Measurements from ENCODE around the gene NKAIN2. TPM values are rescaled to one million over a fixed set of nuclear protein-coding genes. Genes with fewer than 3 reads are reported as not detected.

NKAIN2 gene
- polyA plus RNA-seq, 1 of the 3 experiments (the other 2 are of a cell fraction): not detected

GRCh38 chr6:124052120-124052519 lies 248.5 kb downstream of the NKAIN2 start:
- Histone ChIP-seq H3K27ac (ENCODE audit: low read depth in 2 of 2, low read length in 1 of 2) (no peak overlapping the region), H3K36me3 (replicated peaks in 1 of 2; ENCODE audit: control insufficient read depth in 1 of 2, insufficient read depth in 2 of 2, low read length in 1 of 2) (no peaks in the 10 kb centered on the region), H4K20me1 (ENCODE audit: insufficient read depth) (no peaks in the 10 kb centered on the region), H3K4me1 (ENCODE audit: control insufficient read depth in 1 of 2, insufficient read depth in 2 of 2, low read depth in 1 of 2, low read length in 1 of 2) (no peaks in the 10 kb centered on the region), H3K9me3 (no peaks in the 10 kb centered on the region), H3K27me3 (ENCODE audit: insufficient read depth) (no peaks in the 10 kb centered on the region), H3K4me2 (no peak overlapping the region), H3K79me2 (ENCODE audit: insufficient read depth) (no peaks in the 10 kb centered on the region), H2AFZ (ENCODE audit: low read depth) (no peak overlapping the region), H3F3A (replicated peaks; ENCODE audit: insufficient read depth) (no peaks in the 10 kb centered on the region), H3K9ac (no peak overlapping the region), H3K4me3 (ENCODE audit: low read depth in 2 of 2, low read length in 1 of 2) (no peak overlapping the region), H3K9me2 (no peaks in the 10 kb centered on the region)
- POLR2A ChIA-PET: no interaction called here
- CTCF ChIA-PET: no interaction called here
- under 1% methylated on average over 5 of the region's 5 CpGs for WGBS (ENCODE audit: low lambda C conversion rate)
- DNase-seq: no peak
- TF ChIP-seq REST (IDR thresholded peaks at IDR 0.05; ENCODE audit: low read depth, low read length) (no peak), EZH2phosphoT487 (IDR thresholded peaks at IDR 0.05; ENCODE audit: borderline replicate concordance, low read depth) (no peak), ELF1 (IDR thresholded peaks at IDR 0.05) (no peak), TAF1 (IDR thresholded peaks at IDR 0.05; ENCODE audit: borderline replicate concordance, low read depth, low read length) (no peak), FOXM1 (IDR thresholded peaks at IDR 0.05; ENCODE audit: low read depth) (no peak), RFX5 (IDR thresholded peaks at IDR 0.05; ENCODE audit: low read length) (no peak), CTCF (IDR thresholded peaks at IDR 0.05) (no peak), FOXJ3 (CRISPR knock-in tag; IDR thresholded peaks at IDR 0.05) (no peak), SIN3A (IDR thresholded peaks at IDR 0.05; ENCODE audit: borderline replicate concordance, low read depth, low read length) (no peak), TCF12 (IDR thresholded peaks at IDR 0.05) (no peak), RXRA (IDR thresholded peaks at IDR 0.05; ENCODE audit: borderline replicate concordance, low read depth) (no peak), ZBTB33 (IDR thresholded peaks at IDR 0.05; ENCODE audit: borderline replicate concordance, low read depth) (no peak), MEF2A (IDR thresholded peaks at IDR 0.05; ENCODE audit: borderline replicate concordance, low read depth) (no peak), TEAD4 (IDR thresholded peaks at IDR 0.05; ENCODE audit: borderline replicate concordance, insufficient read depth) (no peak), MXI1 (IDR thresholded peaks at IDR 0.05; ENCODE audit: low read depth, low read length) (no peak)

Measured in SK-N-SH (cell line).